Measurements from ENCODE around the gene KCNC3.

DNA sequence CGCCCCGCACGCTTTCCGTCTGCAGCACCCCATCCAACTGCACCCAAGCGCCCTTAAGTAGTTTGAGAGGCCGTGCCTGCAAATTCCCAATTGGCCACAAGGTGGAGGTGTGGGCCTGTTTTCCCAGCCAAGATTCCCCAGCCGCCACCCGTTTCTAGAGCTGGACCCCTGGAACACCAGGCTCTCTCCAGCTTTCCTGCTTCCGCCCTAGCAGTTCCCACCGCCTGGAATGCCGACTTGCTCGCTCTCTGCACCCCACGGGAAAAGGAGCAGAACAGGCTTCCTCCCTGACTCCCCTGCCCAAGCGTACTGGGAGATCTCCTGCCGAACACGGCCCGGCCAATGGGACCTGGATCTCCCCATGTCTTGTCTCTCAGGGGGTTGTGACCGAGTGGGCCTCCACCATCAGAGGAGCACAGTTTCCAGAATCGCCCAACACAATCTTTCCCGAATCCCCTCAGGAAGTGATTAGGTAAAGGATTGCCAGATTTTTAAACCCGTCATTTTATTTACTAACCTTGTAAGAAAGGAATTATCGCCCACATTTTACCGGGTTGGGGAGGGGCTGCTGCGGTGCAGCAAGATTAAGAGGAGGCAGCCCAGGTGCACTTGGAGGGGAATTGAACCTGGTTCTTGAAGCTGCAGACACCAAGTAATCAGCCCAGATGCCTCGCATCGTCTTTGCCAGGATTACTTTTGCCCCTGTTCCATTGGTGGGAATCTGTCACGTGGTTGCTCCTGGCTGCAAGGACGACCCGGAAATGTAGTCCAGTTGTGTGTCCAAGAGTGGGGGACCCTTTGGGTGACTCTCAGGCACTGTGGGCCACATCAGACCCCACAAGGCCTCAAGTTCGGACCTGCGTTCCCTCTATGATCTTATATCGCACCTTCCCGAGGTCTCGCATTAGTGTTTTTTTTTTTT lies 39.7 kb upstream of the KCNC3 start:
- TF ChIP-seq, protein P1, sequence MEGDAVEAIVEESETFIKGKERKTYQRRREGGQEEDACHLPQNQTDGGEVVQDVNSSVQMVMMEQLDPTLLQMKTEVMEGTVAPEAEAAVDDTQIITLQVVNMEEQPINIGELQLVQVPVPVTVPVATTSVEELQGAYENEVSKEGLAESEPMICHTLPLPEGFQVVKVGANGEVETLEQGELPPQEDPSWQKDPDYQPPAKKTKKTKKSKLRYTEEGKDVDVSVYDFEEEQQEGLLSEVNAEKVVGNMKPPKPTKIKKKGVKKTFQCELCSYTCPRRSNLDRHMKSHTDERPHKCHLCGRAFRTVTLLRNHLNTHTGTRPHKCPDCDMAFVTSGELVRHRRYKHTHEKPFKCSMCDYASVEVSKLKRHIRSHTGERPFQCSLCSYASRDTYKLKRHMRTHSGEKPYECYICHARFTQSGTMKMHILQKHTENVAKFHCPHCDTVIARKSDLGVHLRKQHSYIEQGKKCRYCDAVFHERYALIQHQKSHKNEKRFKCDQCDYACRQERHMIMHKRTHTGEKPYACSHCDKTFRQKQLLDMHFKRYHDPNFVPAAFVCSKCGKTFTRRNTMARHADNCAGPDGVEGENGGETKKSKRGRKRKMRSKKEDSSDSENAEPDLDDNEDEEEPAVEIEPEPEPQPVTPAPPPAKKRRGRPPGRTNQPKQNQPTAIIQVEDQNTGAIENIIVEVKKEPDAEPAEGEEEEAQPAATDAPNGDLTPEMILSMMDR (IDR thresholded peaks at IDR 0.05; ENCODE audit: low read depth, low read length, missing input control) = peak; percentile 86
- no peak for TF ChIP-seq SP1 (IDR thresholded peaks at IDR 0.05)
- TF ChIP-seq, protein P2, sequence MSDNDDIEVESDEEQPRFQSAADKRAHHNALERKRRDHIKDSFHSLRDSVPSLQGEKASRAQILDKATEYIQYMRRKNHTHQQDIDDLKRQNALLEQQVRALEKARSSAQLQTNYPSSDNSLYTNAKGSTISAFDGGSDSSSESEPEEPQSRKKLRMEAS (IDR thresholded peaks at IDR 0.05) = no peak
